Upper lobe of left lung (tissue), 6 donors: Measurements from ENCODE around the gene CSF2RB. TPM values are rescaled to one million over a fixed set of nuclear protein-coding genes. Genes with fewer than 3 reads are reported as not detected.
A peak's percentile ranks its signal among the peaks of the same experiment; 100 is the strongest.

Experiments used
- ATAC-seq, 2 donors: fragments of 200-7000 bp; cut with Tn5 transposase; one replicate each; pipeline ENCODE4 v1.9.1; 2022; ENCODE audit warnings: mild to moderate bottlenecking in 2 of 2, moderate library complexity in 2 of 2; ENCODE audit not compliant: low FRiP score in 2 of 2
- DNase-seq, 2 donors: peaks; one replicate each; pipeline ENCODE4 v3.0.0-alpha.2; 2019 to 2020
- H3K27ac ChIP-seq, 4 donors: fragments of 200-600 bp; sonication (generic); one replicate each; pipeline ENCODE4 v1.5.1; 2016 to 2019
- H3K27me3 ChIP-seq, 4 donors: fragments of 200-600 bp; sonication (generic); one replicate each; pipeline ENCODE4 v1.5.1; 2017 to 2019
- H3K36me3 ChIP-seq, 4 donors: fragments of 200-600 bp; sonication (generic); one replicate each; pipeline ENCODE4 v1.5.1; 2016 to 2019
- H3K4me1 ChIP-seq, 4 donors: fragments of 200-600 bp; sonication (generic); one replicate each; pipeline ENCODE4 v1.5.1; 2018 to 2019
- H3K4me3 ChIP-seq, 4 donors: fragments of 200-600 bp; sonication (generic); one replicate each; pipeline ENCODE4 v1.5.1; 2017 to 2019; ENCODE audit warnings: mild to moderate bottlenecking in 2 of 4, moderate library complexity in 1 of 4
- H3K9me3 ChIP-seq, 4 donors: fragments of 200-600 bp; sonication (generic); one replicate each; pipeline ENCODE4 v1.5.1; 2018 to 2019
- EP300 ChIP-seq, 4 donors: sonication (generic); formaldehyde crosslinking; IDR thresholded peaks; one replicate each; pipeline ENCODE4 v1.5.1; 2017; ENCODE audit warnings: antibody characterized with exemption in 4 of 4, control low read depth in 2 of 4
- POLR2A ChIP-seq, 4 donors: fragments of 450-650 bp; IDR thresholded peaks; one replicate each; pipeline ENCODE4 v1.5.1; 2016 to 2017; ENCODE audit warnings: antibody characterized with exemption in 4 of 4, mild to moderate bottlenecking in 2 of 4
- POLR2AphosphoS5 ChIP-seq, 2 donors: sonication (generic); formaldehyde crosslinking; IDR thresholded peaks; one replicate each; pipeline ENCODE4 v1.5.1; 2017; ENCODE audit warnings: antibody characterized with exemption in 2 of 2
- WGBS, 2 donors: methylation state at CpG; one replicate each; pipeline ENCODE4 v1.1.5; 2017 to 2018; 5-methylcytosine and 5-hydroxymethylcytosine counted together
- total RNA-seq, 6 donors: library from RNA; depleted of rRNA in 4 of 6; stranded (reverse); fragments of >200 nt in 4 of 6; gene quantifications; one replicate each; pipeline versions ENCODE4 v1.1.0 to v1.2.1, GENCODE V29; 2016 to 2021
- TF ChIP-seq, protein P1 (sequence below), 6 experiments: fragments of 450-650 bp in 4 of 6; fragments of 200-600 bp in 2 of 6; sonication (generic) in 2 of 6; IDR thresholded peaks; one replicate each; pipeline ENCODE4 v1.5.1; 2016 to 2019; ENCODE audit warnings: antibody characterized with exemption in 6 of 6
- donor health status: DM: no; HTN: no; CAD: no; lungs with moderate emphysema.
- donor health status: DM: no; HTN: yes; CAD: no; lungs with severe emphysema.

The CSF2RB gene
- total RNA-seq, 6 donors from 2014 or later, result 8.2 to 43.0 (median 24.2) TPM

DNA sequence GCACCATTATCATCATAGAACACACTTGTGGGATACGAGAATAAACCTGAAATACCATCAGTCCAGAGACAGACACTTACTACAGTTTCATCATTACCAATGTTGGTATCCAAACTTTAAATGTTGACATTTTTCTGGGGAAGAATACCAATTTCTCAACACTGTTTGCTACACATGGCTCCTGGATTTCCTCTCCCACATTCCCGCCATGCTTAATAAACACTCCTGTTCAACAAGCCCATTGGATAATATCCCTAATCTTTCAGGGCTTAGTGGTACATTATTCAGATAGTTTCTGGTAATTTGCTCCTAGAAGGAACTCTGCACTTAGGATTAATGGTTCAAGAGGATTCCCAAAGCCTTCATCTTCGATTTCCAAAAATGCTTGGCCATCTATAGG, 48.2 kb downstream of the CSF2RB start:
- H3K4me1 ChIP-seq, result no peaks in the 10 kb centered on the region
- no peak for ATAC-seq
- WGBS, 2 donors, result 49 to 53% methylated on average over 3 of the region's 3 CpGs
- DNase-seq, result no peak
- no peak overlapping the region for H3K4me3 ChIP-seq
- peaks cover 0 to 3% (median 0%) of the 10 kb centered on the region in 4 donors for H3K9me3 ChIP-seq
- H3K27me3 ChIP-seq, result no peaks in the 10 kb centered on the region
- H3K36me3 ChIP-seq, result no peaks in the 10 kb centered on the region
- H3K27ac ChIP-seq, result no peak overlapping the region
- TF ChIP-seq, protein P1, sequence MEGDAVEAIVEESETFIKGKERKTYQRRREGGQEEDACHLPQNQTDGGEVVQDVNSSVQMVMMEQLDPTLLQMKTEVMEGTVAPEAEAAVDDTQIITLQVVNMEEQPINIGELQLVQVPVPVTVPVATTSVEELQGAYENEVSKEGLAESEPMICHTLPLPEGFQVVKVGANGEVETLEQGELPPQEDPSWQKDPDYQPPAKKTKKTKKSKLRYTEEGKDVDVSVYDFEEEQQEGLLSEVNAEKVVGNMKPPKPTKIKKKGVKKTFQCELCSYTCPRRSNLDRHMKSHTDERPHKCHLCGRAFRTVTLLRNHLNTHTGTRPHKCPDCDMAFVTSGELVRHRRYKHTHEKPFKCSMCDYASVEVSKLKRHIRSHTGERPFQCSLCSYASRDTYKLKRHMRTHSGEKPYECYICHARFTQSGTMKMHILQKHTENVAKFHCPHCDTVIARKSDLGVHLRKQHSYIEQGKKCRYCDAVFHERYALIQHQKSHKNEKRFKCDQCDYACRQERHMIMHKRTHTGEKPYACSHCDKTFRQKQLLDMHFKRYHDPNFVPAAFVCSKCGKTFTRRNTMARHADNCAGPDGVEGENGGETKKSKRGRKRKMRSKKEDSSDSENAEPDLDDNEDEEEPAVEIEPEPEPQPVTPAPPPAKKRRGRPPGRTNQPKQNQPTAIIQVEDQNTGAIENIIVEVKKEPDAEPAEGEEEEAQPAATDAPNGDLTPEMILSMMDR (IDR thresholded peaks at IDR 0.05), result no peak
- TF ChIP-seq POLR2A (IDR thresholded peaks at IDR 0.05), result no peak
- TF ChIP-seq POLR2AphosphoS5 (IDR thresholded peaks at IDR 0.05), result no peak
- TF ChIP-seq EP300 (IDR thresholded peaks at IDR 0.05), result no peak

DNA sequence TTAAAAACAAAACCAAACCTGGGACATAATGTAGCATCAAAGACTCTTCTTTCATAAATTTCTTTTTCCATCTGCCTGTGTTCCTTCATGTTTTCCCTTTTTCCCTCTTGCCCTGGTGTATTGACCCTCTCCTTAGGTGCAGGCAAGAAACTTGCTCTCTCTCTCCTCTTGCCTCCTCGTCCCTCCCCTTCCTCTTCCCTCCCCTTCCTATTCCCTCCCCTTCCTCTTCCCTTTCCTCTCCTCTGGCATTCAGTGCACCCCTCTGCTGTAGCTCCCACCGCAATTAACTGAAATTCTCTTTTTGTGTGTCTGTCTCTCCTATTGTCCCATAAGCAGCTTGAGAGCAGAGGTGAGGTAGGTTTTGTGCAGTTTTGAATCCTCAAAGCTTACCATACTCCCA, 49.9 kb downstream of the CSF2RB start:
- WGBS, 2 donors, result 62 to 71% methylated on average over 2 of the region's 2 CpGs
- H3K27me3 ChIP-seq, result no peaks in the 10 kb centered on the region
- ATAC-seq (no peak), DNase-seq (no peak)
- no peak overlapping the region for H3K27ac ChIP-seq
- no peaks in the 10 kb centered on the region for H3K9me3 ChIP-seq
- TF ChIP-seq POLR2AphosphoS5 (IDR thresholded peaks at IDR 0.05) (no peak), EP300 (IDR thresholded peaks at IDR 0.05) (no peak), POLR2A (IDR thresholded peaks at IDR 0.05) (no peak)
- no peaks in the 10 kb centered on the region for H3K4me1 ChIP-seq
- H3K36me3 ChIP-seq, result no peaks in the 10 kb centered on the region
- H3K4me3 ChIP-seq, result no peak overlapping the region

DNA sequence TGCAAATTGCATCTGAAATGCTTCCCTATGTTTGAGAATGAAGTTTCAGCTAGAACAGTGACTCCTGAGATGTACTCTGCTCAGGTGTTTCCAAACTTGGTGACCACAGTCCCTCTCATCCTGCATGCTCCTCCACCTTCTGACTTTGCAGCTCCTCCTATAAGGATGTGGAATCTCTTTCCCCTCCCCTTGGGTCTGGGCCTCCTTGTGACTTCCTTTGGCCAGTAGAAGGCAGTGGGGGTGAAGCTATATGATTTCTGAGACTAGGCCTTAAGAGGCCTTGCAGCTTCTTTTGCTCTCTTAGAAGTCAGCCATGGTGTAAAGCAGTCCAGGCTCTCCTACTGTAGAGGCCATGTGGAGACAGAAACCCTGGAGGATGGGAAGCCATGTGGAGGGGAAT, 50.7 kb downstream of the CSF2RB start:
- DNase-seq, result no peak
- H3K36me3 ChIP-seq, result no peaks in the 10 kb centered on the region
- H3K9me3 ChIP-seq, result no peaks in the 10 kb centered on the region
- H3K4me3 ChIP-seq, result no peak overlapping the region
- no peaks in the 10 kb centered on the region for H3K27me3 ChIP-seq
- H3K4me1 ChIP-seq, result no peaks in the 10 kb centered on the region
- ATAC-seq, result no peak
- no peak overlapping the region for H3K27ac ChIP-seq
- no peak for TF ChIP-seq POLR2AphosphoS5 (IDR thresholded peaks at IDR 0.05)
- TF ChIP-seq, protein P1 (IDR thresholded peaks at IDR 0.05), result no peak
- no peak for TF ChIP-seq POLR2A (IDR thresholded peaks at IDR 0.05)
- no peak for TF ChIP-seq EP300 (IDR thresholded peaks at IDR 0.05)

DNA sequence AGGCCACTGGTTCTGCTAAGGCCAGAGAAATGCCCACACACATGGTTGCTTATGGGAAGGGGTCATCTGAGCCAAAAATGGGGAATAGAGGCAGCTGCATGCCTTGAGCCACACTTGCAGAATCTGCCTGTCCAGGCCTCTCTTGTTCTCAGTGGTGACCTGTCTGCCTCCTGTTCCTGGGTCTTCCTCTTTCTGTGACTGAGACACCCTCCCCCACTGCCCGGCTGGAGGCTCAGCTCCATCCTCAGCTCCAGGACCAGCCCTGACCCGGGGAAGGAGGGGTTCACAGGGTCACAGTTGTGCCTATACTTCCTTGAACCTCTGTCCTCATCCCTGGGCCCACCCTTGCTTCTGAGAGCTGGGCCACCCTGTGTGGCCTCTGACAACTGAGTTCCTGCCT, 52.3 kb downstream of the CSF2RB start:
- TF ChIP-seq, protein P1 (IDR thresholded peaks at IDR 0.05), result no peak
- no peak for TF ChIP-seq POLR2A (IDR thresholded peaks at IDR 0.05)
- TF ChIP-seq EP300 (IDR thresholded peaks at IDR 0.05), result no peak
- no peak for TF ChIP-seq POLR2AphosphoS5 (IDR thresholded peaks at IDR 0.05)
- H3K9me3 ChIP-seq, result no peaks in the 10 kb centered on the region
- ATAC-seq, result no peak
- no peak overlapping the region for H3K27ac ChIP-seq
- H3K4me1 ChIP-seq, result no peaks in the 10 kb centered on the region
- H3K27me3 ChIP-seq, result no peaks in the 10 kb centered on the region
- no peaks in the 10 kb centered on the region for H3K36me3 ChIP-seq
- WGBS, 2 donors, result 62 to 63% methylated on average over 2 of the region's 2 CpGs
- peak in 1 of 2 donors; percentile 7 for DNase-seq
- H3K4me3 ChIP-seq, result no peak overlapping the region

DNA sequence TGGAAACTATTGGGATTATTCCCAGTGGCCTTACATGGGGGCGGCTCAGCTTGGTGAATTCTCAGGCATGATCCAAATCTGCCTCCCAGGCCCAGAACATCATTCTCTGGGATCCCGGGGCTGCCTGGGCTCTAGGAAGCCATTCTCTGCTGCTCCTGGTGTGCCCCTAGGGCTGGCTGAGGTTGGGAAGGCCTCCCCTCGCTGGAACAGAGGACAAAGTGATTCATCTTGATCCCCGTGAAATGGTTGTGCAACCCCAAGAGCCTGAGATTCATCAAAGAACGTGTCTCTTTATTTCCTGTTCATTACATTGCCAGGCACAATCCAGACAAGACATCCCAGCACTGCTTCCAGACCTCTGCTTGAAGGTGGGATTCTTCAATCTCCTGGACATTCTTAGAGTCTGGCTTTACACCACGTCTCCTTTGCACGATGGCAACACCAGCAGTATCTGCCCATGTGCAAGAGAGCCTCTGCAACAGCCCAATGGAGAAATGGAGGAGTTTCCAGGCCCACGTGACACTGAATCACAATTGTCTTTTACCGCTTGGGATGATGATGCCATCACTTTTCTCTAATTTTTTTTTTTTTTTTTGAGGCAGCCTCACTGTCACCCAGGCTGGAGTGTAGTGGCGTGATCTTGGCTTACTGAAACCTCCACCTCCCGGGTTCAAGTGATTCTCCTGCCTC, 53.6 kb downstream of the CSF2RB start:
- Histone ChIP-seq H3K36me3 (no peaks in the 10 kb centered on the region), H3K9me3 (no peaks in the 10 kb centered on the region), H3K27me3 (no peaks in the 10 kb centered on the region), H3K27ac (no peak overlapping the region), H3K4me3 (no peak overlapping the region), H3K4me1 (no peaks in the 10 kb centered on the region)
- no peak for ATAC-seq
- TF ChIP-seq POLR2AphosphoS5 (IDR thresholded peaks at IDR 0.05) (no peak), POLR2A (IDR thresholded peaks at IDR 0.05) (no peak), EP300 (IDR thresholded peaks at IDR 0.05) (no peak)
- TF ChIP-seq, protein P1 (IDR thresholded peaks at IDR 0.05), result no peak
- 84 to 85% methylated on average over 9 to 11 of the region's 11 CpGs for WGBS, 2 donors
- DNase-seq, result no peak
